HepG2 (cell line): ENCODE measurements around the gene WNK4. TPM values are rescaled to one million over a fixed set of nuclear protein-coding genes. Genes with fewer than 3 reads are reported as not detected.

ENCODE experiments used
- ADNP ChIP-seq: sonication (generic); formaldehyde crosslinking; IDR thresholded peaks from 2 replicates; pipeline ENCODE4 v1.4.0; 2020; ENCODE audit warnings: missing genetic modification reagents
- ATF7 ChIP-seq, 2 experiments: fragments of 450-650 bp in 1 of 2; sonication (generic) in 1 of 2; formaldehyde crosslinking in 1 of 2; IDR thresholded peaks; 2 replicates each; pipeline versions ENCODE4 v1.4.0 to v1.6.1; 2016 to 2020; ENCODE audit warnings: antibody characterized with exemption in 1 of 2, mild to moderate bottlenecking in 1 of 2, missing genetic modification reagents in 1 of 2
- EP300 ChIP-seq, 3 experiments: sonication (generic) in 1 of 3; formaldehyde crosslinking in 1 of 3; IDR thresholded peaks; 2 replicates each; pipeline versions ENCODE4 v1.5.1 to v1.6.1; 2011 to 2020; ENCODE audit warnings: low read depth in 2 of 3, low read length in 2 of 3, borderline replicate concordance in 1 of 3, improper control_type of control experiment in 1 of 3, mild to moderate bottlenecking in 1 of 3, missing genetic modification reagents in 1 of 3, moderate library complexity in 1 of 3
- HDAC1 ChIP-seq: sonication (generic); formaldehyde crosslinking; IDR thresholded peaks from 2 replicates; pipeline ENCODE4 v1.5.1; 2020; ENCODE audit warnings: mild to moderate bottlenecking, missing genetic modification reagents
- HNRNPLL ChIP-seq: fragments of 200-400 bp; formaldehyde crosslinking; IDR thresholded peaks from 2 replicates; pipeline ENCODE4 v1.6.1; 2017; ENCODE audit warnings: mild to moderate bottlenecking, low read depth, low read length; ENCODE audit not compliant: poor library complexity, severe bottlenecking
- HOXD1 ChIP-seq: sonication (generic); formaldehyde crosslinking; IDR thresholded peaks from 2 replicates; pipeline ENCODE4 v1.5.0; 2020; ENCODE audit warnings: missing genetic modification reagents
- JARID2 ChIP-seq: sonication (generic); formaldehyde crosslinking; IDR thresholded peaks from 2 replicates; pipeline ENCODE4 v1.8.1; 2023; ENCODE audit warnings: missing genetic modification reagents, inconsistent platforms; ENCODE audit not compliant: insufficient replicate concordance
- JDP2 ChIP-seq: sonication (generic); formaldehyde crosslinking; IDR thresholded peaks from 2 replicates; pipeline ENCODE4 v1.8.1; 2022; ENCODE audit warnings: missing genetic modification reagents, borderline replicate concordance
- MAZ ChIP-seq, 2 experiments: sonication (generic) in 1 of 2; formaldehyde crosslinking in 1 of 2; IDR thresholded peaks; 2 replicates each; pipeline versions ENCODE4 v1.5.0 to v1.6.1; 2012 to 2020; ENCODE audit warnings: low read depth in 2 of 2, mild to moderate bottlenecking in 2 of 2, borderline replicate concordance in 1 of 2, improper control_type of control experiment in 1 of 2, low read length in 1 of 2, missing genetic modification reagents in 1 of 2, moderate library complexity in 1 of 2
- NR0B2 ChIP-seq: sonication (generic); formaldehyde crosslinking; IDR thresholded peaks from 2 replicates; pipeline ENCODE4 v1.4.0; 2020; ENCODE audit warnings: mild to moderate bottlenecking, missing genetic modification reagents
- NRL ChIP-seq: sonication (generic); formaldehyde crosslinking; IDR thresholded peaks from 2 replicates; pipeline ENCODE4 v1.5.0; 2020; ENCODE audit warnings: missing genetic modification reagents, mild to moderate bottlenecking, moderate library complexity, borderline replicate concordance
- ONECUT2 ChIP-seq: sonication (generic); formaldehyde crosslinking; IDR thresholded peaks from 2 replicates; pipeline ENCODE4 v1.4.0; 2020; ENCODE audit warnings: missing genetic modification reagents
- SIN3A ChIP-seq: IDR thresholded peaks from 2 replicates; pipeline ENCODE4 v1.6.1; 2011; ENCODE audit warnings: low read depth, mild to moderate bottlenecking, control low read depth, low read length, borderline replicate concordance
- TRAFD1 ChIP-seq: sonication (generic); formaldehyde crosslinking; IDR thresholded peaks from 2 replicates; pipeline ENCODE4 v1.5.1; 2020; ENCODE audit warnings: missing genetic modification reagents, mild to moderate bottlenecking, borderline replicate concordance
- ZBTB49 ChIP-seq: sonication (generic); formaldehyde crosslinking; IDR thresholded peaks from 2 replicates; pipeline ENCODE4 v1.4.0; 2020; ENCODE audit warnings: missing genetic modification reagents, borderline replicate concordance
- ZKSCAN1 ChIP-seq: fragments of 150-350 bp; IDR thresholded peaks from 2 replicates; pipeline ENCODE4 v1.6.1; 2014; ENCODE audit warnings: low read length
- ZNF205 ChIP-seq: IDR thresholded peaks from 2 replicates; pipeline ENCODE4 v1.6.1; 2018; ENCODE audit warnings: missing biosample characterization, missing genetic modification reagents
- ZNF280B ChIP-seq: sonication (generic); formaldehyde crosslinking; IDR thresholded peaks from 2 replicates; pipeline ENCODE4 v1.5.0; 2020; ENCODE audit warnings: missing genetic modification reagents, mild to moderate bottlenecking, borderline replicate concordance
- ZNF589 ChIP-seq: sonication (generic); formaldehyde crosslinking; conservative IDR thresholded peaks from 2 replicates; pipeline ENCODE4 v1.8.0; 2022; ENCODE audit warnings: mild to moderate bottlenecking, moderate library complexity, missing genetic modification reagents
- ZNF607 ChIP-seq: sonication (generic); formaldehyde crosslinking; IDR thresholded peaks from 2 replicates; pipeline ENCODE4 v1.5.1; 2020; ENCODE audit warnings: missing genetic modification reagents, mild to moderate bottlenecking, borderline replicate concordance
- polyA plus RNA-seq, 8 experiments: library from polyadenylated mRNA; depleted of rRNA in 3 of 8; stranded (reverse) in 7 of 8; unstranded in 1 of 8; fragments of >200 nt; fragmentation: Illumina TruSeq in 4 of 8; extraction: Trizol in 4 of 8; gene quantifications; 2 replicates each; pipeline versions ENCODE4 v1.2.1 to v1.2.3, GENCODE V29; 2011 to 2016; ENCODE audit warnings: low read depth in 4 of 8, missing spikeins in 1 of 8, mixed read lengths in 1 of 8; ENCODE audit not compliant: insufficient read depth in 1 of 8
- total RNA-seq, 5 experiments: library from RNA; depleted of rRNA; stranded (reverse); fragments of >200 nt; fragmentation: Illumina TruSeq; extraction: Trizol; gene quantifications; 2 replicates each; pipeline ENCODE4 v1.2.3, GENCODE V29; 2016; ENCODE audit warnings: low read depth in 1 of 5

The WNK4 gene
- total and polyA plus RNA-seq, 2 of the 13 experiments (the other 11 are each of a cell fraction or from before 2014, with no cell fraction given): 2.7 to 13.7 TPM

GRCh38 chr17:42744806-42745617 is 35.4 kb upstream of the WNK4 start, which contains the start of gene EZH1 (continued):
- no peak for TF ChIP-seq ONECUT2 (CRISPR knock-in tag)
- peak; percentile 97 for TF ChIP-seq ZNF280B (CRISPR knock-in tag)
- TF ChIP-seq MAZ (IDR thresholded peaks at IDR 0.05; ENCODE audit: borderline replicate concordance, low read depth, low read length): peak; percentile 87
- peak; percentile 87 for TF ChIP-seq MAZ (CRISPR knock-in tag; IDR thresholded peaks at IDR 0.05; ENCODE audit: low read depth)
- peak; percentile 94 for TF ChIP-seq NR0B2 (CRISPR knock-in tag)
- TF ChIP-seq JDP2 (CRISPR knock-in tag): no peak; the same call in 1 of the 2 replicates
- peak; percentile 27; the same call in 1 of the 2 replicates for TF ChIP-seq ZBTB49 (CRISPR knock-in tag)
- TF ChIP-seq ATF7 (IDR thresholded peaks at IDR 0.05): no peak
- peak; percentile 63; the same call in 1 of the 2 replicates for TF ChIP-seq ATF7 (CRISPR knock-in tag; IDR thresholded peaks at IDR 0.05)
- no peak; the same call in 1 of the 2 replicates for TF ChIP-seq HOXD1
- peak; percentile 54; the same call in 1 of the 2 replicates for TF ChIP-seq ZNF589
- TF ChIP-seq ZKSCAN1: no peak
- peak; percentile 82 for TF ChIP-seq HDAC1 (CRISPR knock-in tag)
- TF ChIP-seq NRL (CRISPR knock-in tag): peak; percentile 91
- peak; percentile 20; the same call in 1 of the 2 replicates for TF ChIP-seq TRAFD1 (CRISPR knock-in tag)
- peak; percentile 47 for TF ChIP-seq HNRNPLL
- TF ChIP-seq ADNP: no peak
- no peak for TF ChIP-seq ZNF205
- TF ChIP-seq EP300 (IDR thresholded peaks at IDR 0.05; ENCODE audit: low read depth in 2 of 2, low read length in 2 of 2): peak; percentile 3 to 45; a peak in 1 of 4 replicates
- no peak for TF ChIP-seq EP300 (CRISPR knock-in tag; IDR thresholded peaks at IDR 0.05; ENCODE audit: borderline replicate concordance)
- no peak for TF ChIP-seq SIN3A
- TF ChIP-seq JARID2 (CRISPR knock-in tag): no peak
- peak; percentile 97 for TF ChIP-seq ZNF607 (CRISPR knock-in tag)
